Hepatocyte (in vitro differentiated cells): ENCODE measurements around the gene IDH3A. TPM values are rescaled to one million over a fixed set of nuclear protein-coding genes. Genes with fewer than 3 reads are reported as not detected.

ENCODE experiments used
- DNase-seq: peaks from one replicate; pipeline ENCODE4 v3.0.0-alpha.2; 2016; ENCODE audit warnings: low spot score
- H2AFZ ChIP-seq: fragments of 200-600 bp; sonication (generic); 2 replicates; pipeline ENCODE4 v1.6.0; 2016; ENCODE audit warnings: antibody characterized with exemption, mild to moderate bottlenecking
- H3K27ac ChIP-seq: fragments of 200-600 bp; sonication (generic); 2 replicates; pipeline ENCODE4 v1.5.1; 2016; ENCODE audit warnings: mild to moderate bottlenecking
- H3K27me3 ChIP-seq: fragments of 200-600 bp; sonication (generic); 2 replicates; pipeline ENCODE4 v1.6.1; 2016
- H3K36me3 ChIP-seq: fragments of 200-600 bp; sonication (generic); replicated peaks from 2 replicates; pipeline ENCODE4 v1.5.1; 2016; ENCODE audit warnings: low read depth; ENCODE audit not compliant: insufficient read depth
- H3K4me1 ChIP-seq: fragments of 200-600 bp; sonication (generic); 2 replicates; pipeline ENCODE4 v1.5.1; 2016; ENCODE audit warnings: mild to moderate bottlenecking, moderate library complexity; ENCODE audit not compliant: insufficient read depth
- H3K4me2 ChIP-seq: fragments of 200-600 bp; sonication (generic); 2 replicates; pipeline ENCODE4 v1.6.0; 2016
- H3K4me3 ChIP-seq: fragments of 200-600 bp; sonication (generic); 2 replicates; pipeline ENCODE4 v1.5.1; 2016; ENCODE audit warnings: mild to moderate bottlenecking
- H3K79me2 ChIP-seq: fragments of 200-600 bp; sonication (generic); 2 replicates; pipeline ENCODE4 v1.6.0; 2017; ENCODE audit warnings: mild to moderate bottlenecking
- H3K9me2 ChIP-seq: fragments of 200-600 bp; sonication (generic); replicated peaks from 2 replicates; pipeline ENCODE4 v1.6.0; 2017; ENCODE audit warnings: mild to moderate bottlenecking; ENCODE audit not compliant: insufficient read depth
- H3K9me3 ChIP-seq: fragments of 200-600 bp; sonication (generic); 2 replicates; pipeline ENCODE4 v1.5.1; 2016; ENCODE audit warnings: low read depth, mild to moderate bottlenecking
- H4K20me1 ChIP-seq: fragments of 200-600 bp; sonication (generic); 2 replicates; pipeline ENCODE4 v1.6.0; 2016; ENCODE audit warnings: mild to moderate bottlenecking; ENCODE audit not compliant: insufficient read depth, poor library complexity, severe bottlenecking
- CTCF ChIP-seq: fragments of 200-600 bp; sonication (generic); IDR thresholded peaks from 2 replicates; pipeline ENCODE4 v1.5.1; 2016; ENCODE audit warnings: antibody characterized with exemption, mild to moderate bottlenecking; ENCODE audit not compliant: poor library complexity
- EZH2 ChIP-seq: fragments of 200-600 bp; sonication (generic); IDR thresholded peaks from 2 replicates; pipeline ENCODE4 v1.6.1; 2016; ENCODE audit warnings: antibody characterized with exemption, mild to moderate bottlenecking, borderline replicate concordance
- EZH2phosphoT487 ChIP-seq: fragments of 200-600 bp; sonication (generic); IDR thresholded peaks from one replicate; pipeline ENCODE4 v1.6.1; 2018; ENCODE audit warnings: antibody characterized with exemption, mild to moderate bottlenecking, low read depth, moderate library complexity; ENCODE audit not compliant: unreplicated experiment, severe bottlenecking
- WGBS: methylation state at CpG from one replicate; pipeline ENCODE4 v1.1.6; 2016; ENCODE audit warnings: low lambda C conversion rate; ENCODE audit errors: missing lambda C conversion rate; 5-methylcytosine and 5-hydroxymethylcytosine counted together
- polyA plus RNA-seq: library from polyadenylated mRNA; unstranded; fragments of >200 nt; fragmentation: Nextera tagmentation; extraction: Ambion mirVana; gene quantifications from 2 replicates; pipeline ENCODE4 v1.2.1, GENCODE V29; 2016
- total RNA-seq: library from RNA; depleted of rRNA; stranded (reverse); fragments of >200 nt; gene quantifications from 2 replicates; pipeline ENCODE4 v1.2.3, GENCODE V29; 2014

The IDH3A gene
- total and polyA plus RNA-seq, 2 experiments from 2014 or later: 62.3 to 102 TPM

- no peak overlapping the region for H2AFZ ChIP-seq
- no peaks in the 10 kb centered on the region for H4K20me1 ChIP-seq
- H3K36me3 ChIP-seq: no peaks in the 10 kb centered on the region
- 70% methylated on average over 12 of the region's 12 CpGs for WGBS
- H3K27ac ChIP-seq: peak overlapping the region; percentile 18
- no peaks in the 10 kb centered on the region for H3K79me2 ChIP-seq
- no peaks in the 10 kb centered on the region for H3K27me3 ChIP-seq
- no peak overlapping the region for H3K4me3 ChIP-seq
- H3K9me3 ChIP-seq: no peaks in the 10 kb centered on the region
- H3K9me2 ChIP-seq: no peaks in the 10 kb centered on the region
- DNase-seq: no peak
- no peak overlapping the region for H3K4me2 ChIP-seq
- no peak for TF ChIP-seq EZH2phosphoT487
- no peak for TF ChIP-seq CTCF
- no peak for TF ChIP-seq EZH2
- peaks cover 36% of the 10 kb centered on the region for H3K4me1 ChIP-seq
Measured at GRCh38 chr15:78211189-78211921, 62.2 kb downstream of the IDH3A start.

DNA sequence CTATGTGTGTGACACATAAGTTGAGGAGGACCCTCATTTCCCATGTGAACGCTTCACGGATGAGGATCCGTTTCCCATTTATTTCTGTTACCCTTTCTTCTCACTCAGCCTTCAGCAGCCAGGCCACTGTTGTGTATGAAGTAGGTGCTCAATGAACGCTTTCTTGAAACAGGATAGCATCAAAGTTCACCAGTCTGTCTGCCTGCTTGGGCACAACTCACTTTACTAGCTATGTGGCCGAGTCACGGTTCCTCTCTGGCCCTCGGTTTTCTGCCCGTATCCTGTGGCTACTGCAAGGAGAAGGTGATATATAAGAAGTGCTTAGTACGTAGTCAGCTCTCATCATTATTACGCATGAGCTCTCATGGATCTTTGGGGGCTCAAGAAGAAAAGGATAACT lies 62.8 kb downstream of the IDH3A start:
- Histone ChIP-seq H3K4me2 (peak overlapping the region; percentile 50), H3K4me1 (peaks cover 37% of the 10 kb centered on the region), H3K36me3 (no peaks in the 10 kb centered on the region), H2AFZ (no peak overlapping the region), H3K9me3 (no peaks in the 10 kb centered on the region), H3K79me2 (no peaks in the 10 kb centered on the region), H3K27ac (peak overlapping the region; percentile 81), H3K4me3 (no peak overlapping the region), H3K27me3 (no peaks in the 10 kb centered on the region), H3K9me2 (no peaks in the 10 kb centered on the region), H4K20me1 (no peaks in the 10 kb centered on the region)
- WGBS: 91% methylated on average over 10 of the region's 10 CpGs
- TF ChIP-seq CTCF: no peak
- no peak for TF ChIP-seq EZH2
- DNase-seq: no peak

GRCh38 chr15:78212546-78213424 lies 63.6 kb downstream of the IDH3A start:
- H3K36me3 ChIP-seq: no peaks in the 10 kb centered on the region
- H3K27ac ChIP-seq: peak overlapping the region; percentile 81
- no peaks in the 10 kb centered on the region for H4K20me1 ChIP-seq
- peak; percentile 90 for DNase-seq
- H3K79me2 ChIP-seq: no peaks in the 10 kb centered on the region
- no peak overlapping the region for H2AFZ ChIP-seq
- no peaks in the 10 kb centered on the region for H3K9me3 ChIP-seq
- H3K4me2 ChIP-seq: peak overlapping the region; percentile 50
- H3K27me3 ChIP-seq: no peaks in the 10 kb centered on the region
- peaks cover 34% of the 10 kb centered on the region for H3K4me1 ChIP-seq
- TF ChIP-seq EZH2: no peak
- no peak for TF ChIP-seq CTCF
- TF ChIP-seq EZH2phosphoT487: no peak
- H3K9me2 ChIP-seq: no peaks in the 10 kb centered on the region
- WGBS: 53% methylated on average over 17 of the region's 17 CpGs
- no peak overlapping the region for H3K4me3 ChIP-seq
